H9 (cell line): Measurements from ENCODE around the gene SLC6A7. TPM values are rescaled to one million over a fixed set of nuclear protein-coding genes. Genes with fewer than 3 reads are reported as not detected.

Experiments
- DNase-seq: peaks from one replicate; pipeline ENCODE4 v3.0.0-alpha.2; 2017
- H2AFZ ChIP-seq: one replicate; pipeline ENCODE4 v1.6.1; 2013; ENCODE audit warnings: mild to moderate bottlenecking, low read length, control low read depth, moderate library complexity
- H2AK5ac ChIP-seq: 2 replicates; pipeline ENCODE4 v1.6.1; 2013; ENCODE audit warnings: low read length, control low read depth, mixed read lengths; ENCODE audit not compliant: insufficient read length
- H2BK120ac ChIP-seq: one replicate; pipeline ENCODE4 v1.6.1; 2013; ENCODE audit warnings: low read depth, mild to moderate bottlenecking, low read length, control low read depth, inconsistent platforms; ENCODE audit not compliant: poor library complexity, severe bottlenecking
- H2BK12ac ChIP-seq: 2 replicates; pipeline ENCODE4 v1.6.1; 2013; ENCODE audit warnings: low read length, control low read depth, mixed read lengths, low read depth; ENCODE audit not compliant: insufficient read length
- H2BK15ac ChIP-seq: 2 replicates; pipeline ENCODE4 v1.6.1; 2013; ENCODE audit warnings: low read depth, low read length, control low read depth
- H2BK20ac ChIP-seq: one replicate; pipeline ENCODE4 v1.6.1; 2013; ENCODE audit warnings: low read depth, mild to moderate bottlenecking, low read length, control low read depth, inconsistent platforms; ENCODE audit not compliant: poor library complexity, severe bottlenecking
- H2BK5ac ChIP-seq: 2 replicates; pipeline ENCODE4 v1.6.1; 2013; ENCODE audit warnings: low read length, control low read depth, mixed read lengths; ENCODE audit not compliant: insufficient read length
- H3K14ac ChIP-seq: 2 replicates; pipeline ENCODE4 v1.6.1; 2013; ENCODE audit warnings: low read length, control low read depth; ENCODE audit not compliant: insufficient read depth
- H3K18ac ChIP-seq: 2 replicates; pipeline ENCODE4 v1.6.1; 2013; ENCODE audit warnings: low read depth, mild to moderate bottlenecking, mixed read lengths, low read length, control low read depth; ENCODE audit not compliant: insufficient read length
- H3K23ac ChIP-seq: 2 replicates; pipeline ENCODE4 v1.6.1; 2013; ENCODE audit warnings: low read length, control low read depth, mixed read lengths, low read depth; ENCODE audit not compliant: insufficient read length
- H3K23me2 ChIP-seq: 2 replicates; pipeline ENCODE4 v1.6.1; 2013; ENCODE audit warnings: low read depth, mild to moderate bottlenecking, mixed read lengths, low read length, control low read depth; ENCODE audit not compliant: insufficient read length, poor library complexity, severe bottlenecking
- H3K27ac ChIP-seq: 2 replicates; pipeline ENCODE4 v1.5.1; 2013; ENCODE audit warnings: low read length, control low read depth, mixed read lengths, low read depth; ENCODE audit not compliant: insufficient read length
- H3K27me3 ChIP-seq: 2 replicates; pipeline ENCODE4 v1.6.1; 2013; ENCODE audit warnings: low read length, control low read depth, inconsistent platforms; ENCODE audit not compliant: insufficient read depth
- H3K4ac ChIP-seq: 2 replicates; pipeline ENCODE4 v1.6.1; 2013; ENCODE audit warnings: low read depth, mild to moderate bottlenecking, control low read depth, inconsistent platforms, low read length, moderate library complexity
- H3K4me1 ChIP-seq: 2 replicates; pipeline ENCODE4 v1.6.1; 2013; ENCODE audit warnings: low read length, control low read depth, inconsistent platforms; ENCODE audit not compliant: insufficient read depth
- H3K4me2 ChIP-seq: 2 replicates; pipeline ENCODE4 v1.6.1; 2013; ENCODE audit warnings: low read length, control low read depth, mixed read lengths; ENCODE audit not compliant: insufficient read length, insufficient read depth
- H3K56ac ChIP-seq: 2 replicates; pipeline ENCODE4 v1.6.1; 2013; ENCODE audit warnings: low read depth, mild to moderate bottlenecking, mixed read lengths, low read length, control low read depth; ENCODE audit not compliant: insufficient read length
- H3K79me1 ChIP-seq: 2 replicates; pipeline ENCODE4 v1.6.1; 2013; ENCODE audit warnings: low read depth, mild to moderate bottlenecking, moderate library complexity, low read length, control low read depth, inconsistent platforms; ENCODE audit not compliant: insufficient read depth, poor library complexity, severe bottlenecking
- H3K79me2 ChIP-seq: 2 replicates; pipeline ENCODE4 v1.6.1; 2013; ENCODE audit warnings: low read length, control low read depth, inconsistent platforms; ENCODE audit not compliant: insufficient read depth
- H3K9ac ChIP-seq: 2 replicates; pipeline ENCODE4 v1.6.1; 2013; ENCODE audit warnings: low read length, control low read depth, mixed read lengths; ENCODE audit not compliant: insufficient read length; ENCODE audit errors: extremely low read depth
- H3K9me3 ChIP-seq: one replicate; pipeline ENCODE4 v1.6.1; 2013; ENCODE audit warnings: low read depth, low read length, inconsistent platforms; ENCODE audit not compliant: control insufficient read depth
- H3T11ph ChIP-seq: one replicate; pipeline ENCODE4 v1.6.1; 2013; ENCODE audit warnings: mild to moderate bottlenecking, low read length, control low read depth, inconsistent platforms
- H4K20me1 ChIP-seq: one replicate; pipeline ENCODE4 v1.6.1; 2013; ENCODE audit not compliant: control insufficient read depth, insufficient read length, insufficient read depth
- H4K5ac ChIP-seq: 2 replicates; pipeline ENCODE4 v1.6.1; 2013; ENCODE audit warnings: low read depth, mild to moderate bottlenecking, mixed read lengths, low read length, control low read depth; ENCODE audit not compliant: insufficient read length
- H4K8ac ChIP-seq: replicated peaks from 2 replicates; pipeline ENCODE4 v1.6.1; 2013; ENCODE audit warnings: low read length, control low read depth, mixed read lengths, low read depth; ENCODE audit not compliant: insufficient read length
- H4K91ac ChIP-seq: 2 replicates; pipeline ENCODE4 v1.6.1; 2013; ENCODE audit warnings: low read depth, mild to moderate bottlenecking, moderate library complexity, mixed read lengths, low read length, control low read depth; ENCODE audit not compliant: insufficient read length
- H3K27ac Mint-ChIP-seq, 3 experiments: 2 replicates in 2 of 3; 3 replicates in 1 of 3; pipeline ENCODE4 v1.8.0; 2020 to 2021; ENCODE audit warnings: mixed read lengths in 3 of 3, mild to moderate bottlenecking in 1 of 3, moderate library complexity in 1 of 3
- H3K27me3 Mint-ChIP-seq: 2 replicates; pipeline ENCODE4 v1.8.0; 2021; ENCODE audit warnings: low read depth, mild to moderate bottlenecking, moderate library complexity, mixed read lengths
- H3K36me3 Mint-ChIP-seq, 3 experiments: 2 replicates in 2 of 3; 3 replicates in 1 of 3; pipeline ENCODE4 v1.8.0; 2020 to 2021; ENCODE audit warnings: low read depth in 3 of 3, mixed read lengths in 3 of 3; ENCODE audit not compliant: insufficient read depth in 1 of 3
- H3K4me1 Mint-ChIP-seq, 2 experiments: 2 replicates each; pipeline ENCODE4 v1.8.0; 2020; ENCODE audit warnings: mixed read lengths in 2 of 2
- H3K4me3 Mint-ChIP-seq, 2 experiments: 2 replicates in 1 of 2; 3 replicates in 1 of 2; pipeline ENCODE4 v1.8.0; 2020 to 2021; ENCODE audit warnings: mild to moderate bottlenecking in 2 of 2, mixed read lengths in 2 of 2, moderate library complexity in 1 of 2
- H3K9me3 Mint-ChIP-seq, 2 experiments: 2 replicates in 1 of 2; 3 replicates in 1 of 2; pipeline ENCODE4 v1.8.0; 2020; ENCODE audit warnings: mild to moderate bottlenecking in 2 of 2, mixed read lengths in 2 of 2, moderate library complexity in 1 of 2
- CTCF ChIP-seq: fragments of 200-600 bp; sonication (generic); conservative IDR thresholded peaks from 3 replicates; pipeline ENCODE4 v1.8.0; 2021; ENCODE audit warnings: antibody characterized with exemption, mild to moderate bottlenecking
- WGBS: extraction: QIAGEN DNeasy Blood & Tissue Kit; methylation state at CpG from one replicate; pipeline ENCODE4 v1.1.7; 2013; ENCODE audit warnings: missing lambda C conversion rate, low lambda C conversion rate, mixed read lengths; ENCODE audit not compliant: insufficient read length; ENCODE audit errors: extremely low coverage; 5-methylcytosine and 5-hydroxymethylcytosine counted together
- total RNA-seq: library from RNA; stranded (reverse); gene quantifications from 2 replicates; pipeline ENCODE4 v1.2.1, GENCODE V29; 2021

Gene SLC6A7
- total RNA-seq, 1 experiment from 2014 or later: not detected

GRCh38 chr5:150235500-150235854, 45.6 kb downstream of the SLC6A7 start:
- H3K27ac Mint-ChIP-seq: no peak overlapping the region
- Histone ChIP-seq H3K23me2 (no peaks in the 10 kb centered on the region), H4K8ac (no peak overlapping the region), H3K9ac (no peak overlapping the region), H3K4ac (no peak overlapping the region), H3K9me3 (no peaks in the 10 kb centered on the region), H4K5ac (no peak overlapping the region), H2AK5ac (no peak overlapping the region), H3K79me1 (no peaks in the 10 kb centered on the region), H3K14ac (no peak overlapping the region), H3K4me2 (no peak overlapping the region), H2BK120ac (no peak overlapping the region), H2BK5ac (no peak overlapping the region), H3K79me2 (no peaks in the 10 kb centered on the region), H3T11ph (no peak overlapping the region), H3K23ac (no peak overlapping the region), H3K27ac (no peak overlapping the region), H3K4me1 (no peaks in the 10 kb centered on the region), H2AFZ (no peak overlapping the region), H2BK15ac (no peak overlapping the region), H3K56ac (no peak overlapping the region), H4K20me1 (no peaks in the 10 kb centered on the region), H2BK12ac (no peak overlapping the region), H2BK20ac (no peak overlapping the region), H3K18ac (no peak overlapping the region), H4K91ac (no peak overlapping the region), H3K27me3 (no peaks in the 10 kb centered on the region)
- TF ChIP-seq CTCF: no peak
- DNase-seq: no peak
- WGBS: no CpG with 5 or more reads among the region's 5 CpGs
- H3K36me3 Mint-ChIP-seq: no peaks in the 10 kb centered on the region
- H3K4me3 Mint-ChIP-seq: no peak overlapping the region
- H3K27me3 Mint-ChIP-seq: no peaks in the 10 kb centered on the region; the same call in 1 of the 2 replicates
- no peaks in the 10 kb centered on the region for H3K9me3 Mint-ChIP-seq
- H3K4me1 Mint-ChIP-seq: no peaks in the 10 kb centered on the region
